ENCODE results near the gene ACSF3.
"Not testable (repeated sequence)": the region's sequence is repeated elsewhere in the genome, so short reads cannot be mapped to it uniquely, and the experiment has no call there.

ACSF3 gene

GRCh38 chr16:89055894-89056555, 37.6 kb upstream of the ACSF3 start:
- no peak for DNase-seq (ENCODE audit: low spot score)

DNA sequence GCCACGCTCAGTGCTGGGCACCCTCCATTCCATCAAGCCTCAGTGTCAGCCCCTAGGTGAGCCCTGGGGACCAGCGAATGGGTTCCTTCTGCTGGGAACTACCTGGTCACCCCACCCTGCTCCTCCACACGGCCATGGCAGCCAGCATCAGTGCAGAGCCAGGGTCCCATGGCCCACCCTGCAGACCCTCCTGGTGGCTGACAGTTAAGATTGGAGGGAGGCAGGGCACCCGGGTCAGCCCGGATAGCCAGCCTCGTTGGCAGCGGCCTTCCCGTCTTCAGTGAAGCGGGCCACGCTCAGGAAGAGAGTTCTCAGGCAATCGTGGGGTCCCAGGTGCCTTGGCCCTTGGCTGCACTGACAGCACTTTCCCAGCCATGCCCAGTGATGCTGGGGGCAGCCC, 37.1 kb upstream of the ACSF3 start:
- no peak for DNase-seq (ENCODE audit: low spot score)

GRCh38 chr16:89057738-89058137, 35.9 kb upstream of the ACSF3 start:
- no peak for DNase-seq (ENCODE audit: low spot score)

DNA sequence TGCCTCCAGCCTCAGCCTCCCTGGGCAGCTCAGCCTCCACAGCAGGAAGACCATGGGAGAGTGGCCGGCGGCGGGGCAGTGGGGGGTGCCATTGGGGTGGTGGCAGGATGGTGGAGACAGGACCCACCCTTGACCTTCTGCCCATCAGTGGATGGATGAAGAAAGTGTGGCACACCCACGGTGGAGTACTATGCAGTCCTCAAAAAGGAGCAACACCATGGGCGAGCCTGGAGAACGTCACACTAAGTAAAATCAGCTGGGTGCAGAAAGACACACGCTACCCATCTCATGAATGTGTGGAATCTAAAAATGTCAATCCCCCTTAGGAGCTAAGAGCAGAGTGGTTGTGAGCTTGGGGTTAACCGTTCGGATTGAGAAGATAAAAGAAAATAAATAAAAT, 34.8 kb upstream of the ACSF3 start:
- DNase-seq (ENCODE audit: low spot score) = no peak

- no peak for DNase-seq (ENCODE audit: low spot score)
Measured at GRCh38 chr16:89060207-89060794, 33.4 kb upstream of the ACSF3 start.

DNA sequence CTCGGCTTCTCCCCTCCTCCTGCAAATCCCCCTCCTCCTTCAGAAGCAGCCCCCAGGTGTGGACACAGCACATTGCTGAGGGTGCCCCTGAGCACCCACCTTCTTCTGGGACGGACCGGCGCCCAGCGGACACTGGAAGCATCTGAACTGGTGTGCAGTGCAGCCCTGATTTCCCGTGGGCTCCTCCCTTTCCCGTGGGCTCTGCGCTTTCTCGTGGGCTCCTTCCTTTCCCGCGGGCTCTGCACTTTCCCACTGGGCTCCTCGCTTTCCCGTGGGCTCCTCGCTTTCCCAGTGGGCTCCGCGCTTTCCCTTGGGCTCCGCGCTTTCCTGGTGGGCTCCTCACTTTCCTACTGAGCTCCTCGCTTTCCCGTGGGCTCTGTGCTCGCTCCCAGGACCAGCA, 32.6 kb upstream of the ACSF3 start:
- no peak for DNase-seq (ENCODE audit: low spot score)

- no peak for DNase-seq (ENCODE audit: low spot score)
Measured at GRCh38 chr16:89061590-89062380, 31.9 kb upstream of the ACSF3 start.

DNA sequence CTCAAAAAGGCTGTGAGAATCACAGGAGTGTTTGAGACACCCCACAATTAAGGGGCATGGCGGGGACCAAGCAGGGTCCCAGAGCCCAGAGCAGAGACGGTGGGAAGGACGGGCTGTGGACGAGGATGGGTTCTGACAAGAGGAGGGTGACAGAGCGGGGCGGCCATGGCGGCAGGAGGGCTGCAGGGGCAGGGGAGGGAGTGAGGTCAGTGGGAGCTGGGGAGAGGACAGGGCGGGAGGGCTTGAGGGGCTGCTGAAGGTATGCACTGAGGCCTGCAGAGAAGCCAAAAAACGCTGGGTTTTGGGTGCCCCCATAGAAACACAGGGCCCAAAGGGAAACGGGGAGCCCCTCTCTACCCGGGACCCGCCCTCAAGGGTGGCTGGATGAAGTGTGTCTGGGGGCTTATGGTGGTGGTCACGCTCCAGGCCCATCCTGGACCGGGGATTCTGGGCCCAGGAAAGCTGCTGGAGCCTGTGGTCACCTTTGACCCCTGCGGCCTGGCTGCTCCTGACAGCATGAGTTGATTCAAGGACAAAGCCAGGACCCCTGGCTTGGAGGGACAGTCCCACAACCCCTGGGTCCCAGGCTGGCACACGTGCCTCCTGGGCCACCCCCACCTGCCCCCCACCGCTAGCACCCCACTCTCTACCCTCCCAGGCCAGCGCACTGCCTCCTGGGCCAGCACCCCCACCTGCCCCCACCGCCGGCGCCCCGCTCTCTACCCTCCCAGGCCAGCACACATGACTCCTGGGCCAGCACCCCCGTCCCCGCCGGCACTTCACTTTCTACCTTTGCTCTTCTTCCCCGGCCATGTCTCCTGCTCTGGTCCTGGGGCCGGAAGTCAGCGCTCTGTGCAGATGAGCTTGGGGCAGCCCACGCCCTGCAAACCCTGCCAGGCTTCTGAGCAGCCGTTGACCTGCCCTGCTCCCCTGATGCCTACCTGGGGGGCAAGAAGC, 31.0 kb upstream of the ACSF3 start:
- no peak for DNase-seq (ENCODE audit: low spot score)

- DNase-seq (ENCODE audit: low spot score) = no peak
Measured at GRCh38 chr16:89063768-89064320, 29.8 kb upstream of the ACSF3 start.

DNA sequence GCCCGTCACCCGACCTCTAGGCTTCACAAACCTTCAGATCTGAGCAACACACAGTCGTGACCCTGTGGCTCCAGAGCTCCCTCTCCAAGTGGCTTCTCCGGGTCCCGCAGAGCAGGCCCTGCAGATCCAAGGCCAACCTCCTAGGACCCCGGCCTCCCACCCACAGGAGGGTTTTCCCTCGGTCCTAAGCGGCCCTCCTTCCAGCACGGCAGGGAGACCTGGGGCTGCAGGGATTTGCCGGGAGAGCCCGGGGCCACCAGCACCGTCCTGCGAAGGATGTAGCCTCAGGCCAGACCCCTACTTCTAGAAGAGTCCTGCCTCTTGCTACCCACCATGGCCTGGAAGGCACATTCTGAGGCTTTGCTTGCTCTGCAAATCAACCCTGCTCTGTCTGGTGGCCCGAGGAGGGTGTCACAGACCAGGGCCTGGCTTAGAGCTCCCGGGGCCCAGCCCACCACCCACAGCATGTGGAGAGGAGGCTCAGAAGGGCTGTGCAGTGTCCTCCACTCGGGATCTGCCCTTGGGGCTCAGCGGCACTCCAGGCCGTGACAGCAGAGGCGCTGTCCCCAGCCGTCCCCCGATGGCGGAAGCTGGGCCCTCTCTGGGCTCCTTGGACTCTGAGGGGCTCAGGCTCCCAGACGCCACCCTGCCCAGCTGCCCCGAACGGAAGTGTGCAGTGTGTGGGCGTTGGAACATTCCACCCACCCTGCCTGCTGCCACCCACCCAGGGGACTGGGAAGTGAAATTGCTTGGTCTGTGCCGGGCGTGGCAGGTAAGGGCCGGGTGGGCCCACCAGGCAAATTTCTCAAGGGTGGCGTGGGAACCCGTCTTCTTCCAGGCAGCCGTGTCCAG, 28.8 kb upstream of the ACSF3 start:
- no peak for DNase-seq (ENCODE audit: low spot score)

DNA sequence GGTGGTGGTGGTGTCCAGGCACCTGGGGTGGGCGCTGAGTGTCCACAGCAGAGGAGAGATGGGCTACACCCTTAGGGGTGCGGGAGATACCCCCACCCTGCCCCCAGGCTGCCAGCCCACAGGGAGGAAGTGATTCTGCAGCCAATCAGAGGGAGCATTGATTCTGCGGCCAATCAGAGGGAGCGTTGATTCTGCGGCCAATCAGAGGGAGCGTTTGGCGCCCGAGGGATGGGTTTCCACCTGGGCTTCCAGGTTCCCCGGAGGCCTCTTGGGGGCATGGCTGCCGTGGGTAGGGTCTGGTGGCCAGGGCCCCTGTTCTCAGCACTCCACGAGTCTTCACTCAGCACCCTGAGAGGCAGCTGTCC, 28.2 kb upstream of the ACSF3 start:
- no peak for DNase-seq (ENCODE audit: low spot score)

- DNase-seq (ENCODE audit: low spot score) = no peak
Measured at GRCh38 chr16:89066721-89067120, 26.9 kb upstream of the ACSF3 start.

GRCh38 chr16:89067677-89068443, 25.8 kb upstream of the ACSF3 start:
- DNase-seq (ENCODE audit: low spot score) = no peak

DNA sequence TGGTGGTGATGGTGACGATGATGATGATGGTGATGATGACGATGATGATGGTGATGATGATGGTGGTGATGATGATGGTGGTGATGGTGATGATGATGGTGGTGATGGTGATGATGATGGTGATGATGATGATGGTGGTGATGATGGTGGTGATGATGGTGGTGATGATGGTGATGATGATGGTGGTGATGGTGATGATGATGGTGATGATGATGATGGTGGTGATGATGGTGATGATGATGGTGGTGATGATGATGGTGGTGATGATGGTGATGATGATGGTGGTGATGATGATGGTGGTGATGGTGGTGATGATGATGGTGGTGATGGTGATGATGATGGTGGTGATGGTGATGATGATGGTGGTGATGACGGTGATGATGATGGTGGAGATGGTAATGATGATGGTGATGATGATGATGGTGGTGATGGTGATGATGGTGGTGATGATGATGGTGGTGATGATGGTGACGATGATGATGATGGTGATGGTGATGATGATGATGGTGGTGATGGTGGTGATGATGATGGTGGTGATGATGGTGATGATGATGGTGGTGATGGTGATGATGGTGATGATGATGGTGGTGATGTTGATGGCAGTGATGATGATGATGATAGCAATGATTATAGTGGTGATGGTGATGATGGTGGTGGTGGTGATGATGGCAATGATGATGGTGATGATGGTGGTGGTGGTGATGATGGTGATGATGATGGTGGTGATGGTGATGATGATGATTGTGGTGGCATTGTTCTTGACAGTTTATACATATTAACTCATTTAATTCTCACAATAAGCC, 24.6 kb upstream of the ACSF3 start:
- DNase-seq (ENCODE audit: low spot score) = not testable (repeated sequence)

GRCh38 chr16:89069920-89070319, 23.7 kb upstream of the ACSF3 start:
- peak; percentile 47 for DNase-seq (ENCODE audit: low spot score)

GRCh38 chr16:89070590-89070989, 23.1 kb upstream of the ACSF3 start:
- DNase-seq (ENCODE audit: low spot score) = no peak

- no peak for DNase-seq (ENCODE audit: low spot score)
Measured at GRCh38 chr16:89071686-89072547, 21.7 kb upstream of the ACSF3 start.

DNA sequence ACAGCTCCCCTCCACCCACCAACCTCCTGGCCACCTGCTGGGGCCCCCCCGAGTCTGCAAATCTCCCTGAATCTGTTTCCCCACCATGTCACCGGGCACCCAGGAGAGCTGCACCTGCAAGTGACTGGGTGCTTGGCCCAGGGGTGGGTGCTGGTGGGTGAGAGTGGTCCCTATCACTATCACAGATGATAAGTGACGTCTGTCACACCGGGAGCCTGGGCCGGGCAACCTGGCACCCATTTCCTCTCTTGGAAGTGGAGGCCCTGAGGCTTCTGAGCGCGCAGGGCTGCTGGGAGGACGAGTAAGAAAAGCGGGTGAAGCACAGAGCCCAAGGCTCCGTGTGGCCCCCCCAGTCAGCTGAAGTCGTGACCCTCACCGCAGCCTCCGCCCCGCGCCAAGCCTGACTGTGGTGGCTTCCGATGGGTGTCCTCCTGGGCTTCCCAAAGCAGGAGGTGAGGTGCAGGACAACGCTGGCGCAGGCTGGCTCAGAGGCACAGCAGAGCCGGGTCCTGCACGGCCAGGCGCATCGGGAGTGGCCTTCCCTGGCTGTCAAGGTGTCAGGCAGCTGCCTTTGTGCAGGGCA, 21.0 kb upstream of the ACSF3 start:
- no peak for DNase-seq (ENCODE audit: low spot score)
